Chondrocyte (in vitro differentiated cells): ENCODE data around the gene ATF4. TPM values are rescaled to one million over a fixed set of nuclear protein-coding genes. Genes with fewer than 3 reads are reported as not detected.

Experiments
- DNase-seq: peaks from one replicate; pipeline ENCODE4 v3.0.0; 2021; ENCODE audit warnings: mixed read lengths, low spot score
- H3K27ac Mint-ChIP-seq: one replicate; pipeline ENCODE4 v1.8.0; 2021; ENCODE audit warnings: mild to moderate bottlenecking, moderate library complexity, mixed read lengths; ENCODE audit not compliant: unreplicated experiment
- H3K27me3 Mint-ChIP-seq: 2 replicates; pipeline ENCODE4 v1.8.0; 2021; ENCODE audit warnings: low read depth, mixed read lengths
- H3K36me3 Mint-ChIP-seq: 2 replicates; pipeline ENCODE4 v1.8.0; 2021; ENCODE audit warnings: low read depth, mixed read lengths
- H3K4me1 Mint-ChIP-seq: 2 replicates; pipeline ENCODE4 v1.8.0; 2021; ENCODE audit warnings: low read depth, mild to moderate bottlenecking, mixed read lengths
- H3K4me3 Mint-ChIP-seq: one replicate; pipeline ENCODE4 v1.8.0; 2021; ENCODE audit warnings: mild to moderate bottlenecking, moderate library complexity, mixed read lengths; ENCODE audit not compliant: unreplicated experiment
- H3K9me3 Mint-ChIP-seq: 2 replicates; pipeline ENCODE4 v1.8.0; 2021; ENCODE audit warnings: low read depth, mixed read lengths
- CTCF ChIP-seq: fragments of 200-600 bp; sonication (generic); IDR thresholded peaks from 2 replicates; pipeline ENCODE4 v1.5.0; 2021; ENCODE audit warnings: antibody characterized with exemption, mild to moderate bottlenecking, moderate library complexity
- total RNA-seq: library from RNA; stranded (reverse); gene quantifications from 3 replicates; pipeline ENCODE4 v1.2.1, GENCODE V29; 2021

The ATF4 gene
- total RNA-seq, 1 donor from 2014 or later, result 541 TPM

GRCh38 chr22:39527481-39527961 lies 7.2 kb downstream of the ATF4 start:
- TF ChIP-seq CTCF, result no peak
- DNase-seq, result no peak
- H3K4me1 Mint-ChIP-seq, result peaks cover 67% of the 10 kb centered on the region
- H3K9me3 Mint-ChIP-seq, result no peaks in the 10 kb centered on the region
- H3K4me3 Mint-ChIP-seq, result no peak overlapping the region
- no peaks in the 10 kb centered on the region for H3K27me3 Mint-ChIP-seq
- peaks cover 18% of the 10 kb centered on the region for H3K36me3 Mint-ChIP-seq
- H3K27ac Mint-ChIP-seq, result peak overlapping the region; percentile 74

GRCh38 chr22:39528080-39528661 lies 7.8 kb downstream of the ATF4 start:
- H3K4me1 Mint-ChIP-seq, result peaks cover 62% of the 10 kb centered on the region
- H3K27ac Mint-ChIP-seq, result peak overlapping the region; percentile 77
- H3K27me3 Mint-ChIP-seq, result no peaks in the 10 kb centered on the region
- H3K36me3 Mint-ChIP-seq, result peaks cover 14% of the 10 kb centered on the region
- H3K4me3 Mint-ChIP-seq, result no peak overlapping the region
- DNase-seq, result no peak
- no peak for TF ChIP-seq CTCF
- no peaks in the 10 kb centered on the region for H3K9me3 Mint-ChIP-seq

- Mint-ChIP-seq H3K4me1 (peaks cover 59% of the 10 kb centered on the region), H3K9me3 (no peaks in the 10 kb centered on the region), H3K27me3 (no peaks in the 10 kb centered on the region), H3K4me3 (peak overlapping the region; percentile 47), H3K27ac (peak overlapping the region; percentile 77), H3K36me3 (peaks cover 11% of the 10 kb centered on the region)
- TF ChIP-seq CTCF, result peak; percentile 96
- DNase-seq, result peak; percentile 95
These were observed 8.5 kb downstream of the ATF4 start for GRCh38 chr22:39528681-39529486.

GRCh38 chr22:39529487-39529851 lies 9.1 kb downstream of the ATF4 start:
- H3K27me3 Mint-ChIP-seq, result no peaks in the 10 kb centered on the region
- peak overlapping the region; percentile 36 for H3K27ac Mint-ChIP-seq
- H3K4me3 Mint-ChIP-seq, result peak overlapping the region; percentile 47
- no peaks in the 10 kb centered on the region for H3K9me3 Mint-ChIP-seq
- peak; percentile 56 for TF ChIP-seq CTCF
- DNase-seq, result no peak
- peaks cover 62% of the 10 kb centered on the region for H3K4me1 Mint-ChIP-seq
- H3K36me3 Mint-ChIP-seq, result peaks cover 8% of the 10 kb centered on the region

GRCh38 chr22:39530116-39530515 lies 9.8 kb downstream of the ATF4 start:
- H3K9me3 Mint-ChIP-seq, result no peaks in the 10 kb centered on the region
- peaks cover 58% of the 10 kb centered on the region for H3K4me1 Mint-ChIP-seq
- peak overlapping the region; percentile 2 for H3K4me3 Mint-ChIP-seq
- no peak for DNase-seq
- H3K27ac Mint-ChIP-seq, result peak overlapping the region; percentile 54
- H3K36me3 Mint-ChIP-seq, result peaks cover 5% of the 10 kb centered on the region
- no peak for TF ChIP-seq CTCF
- no peaks in the 10 kb centered on the region for H3K27me3 Mint-ChIP-seq
